GM12878 (cell line): ENCODE measurements around the gene RLN2.

Experiments
- ESRRA ChIP-seq: IDR thresholded peaks from 2 replicates; pipeline ENCODE4 v1.6.1; 2012; ENCODE audit warnings: mild to moderate bottlenecking, low read length, improper control_type of control experiment
- EZH2 ChIP-seq: IDR thresholded peaks from 2 replicates; pipeline ENCODE4 v1.6.1; 2012; ENCODE audit warnings: low read depth, mild to moderate bottlenecking, control low read depth, inconsistent platforms, low read length, borderline replicate concordance; ENCODE audit not compliant: control insufficient read depth
- POLR2A ChIP-seq: IDR thresholded peaks from 2 replicates; pipeline ENCODE4 v1.6.1; 2011; ENCODE audit warnings: low read depth, mild to moderate bottlenecking, low read length

DNA sequence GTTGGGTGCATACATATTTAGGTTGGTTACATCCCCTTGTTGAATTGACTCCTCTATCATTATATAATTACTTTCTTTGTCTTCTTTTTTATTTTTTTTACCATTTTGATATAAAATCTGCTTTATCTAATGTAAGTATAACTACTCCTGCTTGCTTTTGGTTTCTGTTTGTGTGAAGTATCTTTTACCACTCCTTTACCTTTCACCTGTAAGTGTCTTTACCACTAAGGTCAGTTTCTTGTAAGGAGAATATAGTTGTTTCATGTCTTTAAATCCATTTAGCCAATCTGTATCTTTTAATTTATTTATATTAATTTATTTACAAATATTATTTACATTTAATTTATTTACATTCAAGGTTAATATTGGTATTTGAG lies 40.3 kb downstream of the RLN2 start:
- TF ChIP-seq POLR2A = no peak
- no peak for TF ChIP-seq EZH2
- TF ChIP-seq ESRRA = no peak
